SK-MEL-5 (cell line): ENCODE measurements around the gene CA5A. TPM values are rescaled to one million over a fixed set of nuclear protein-coding genes. Genes with fewer than 3 reads are reported as not detected.
A peak's percentile ranks its signal among the peaks of the same experiment; 100 is the strongest.
"Not testable (repeated sequence)": the region's sequence is repeated elsewhere in the genome, so short reads cannot be mapped to it uniquely, and the experiment has no call there.

Experiments
- DNase-seq: peaks from one replicate; pipeline ENCODE4 v3.0.0-alpha.2; 2016; ENCODE audit warnings: low read depth, low spot score
- in situ Hi-C: cut with HindIII; loops from 2 replicates; pipeline ENCODE4 v1.10.0; 2016; ENCODE audit warnings: low sequenced_read_pairs, high pct_unique_total_duplicates, low pct_unique_long_range_greater_than_20kb
- total RNA-seq: library from RNA; depleted of rRNA; stranded (reverse); fragments of >200 nt; shearing (Covaris generic); gene quantifications from 2 replicates; pipeline ENCODE4 v1.2.3, GENCODE V29; 2014

CA5A gene
- total RNA-seq, 1 experiment from 2014 or later, result not detected

DNA sequence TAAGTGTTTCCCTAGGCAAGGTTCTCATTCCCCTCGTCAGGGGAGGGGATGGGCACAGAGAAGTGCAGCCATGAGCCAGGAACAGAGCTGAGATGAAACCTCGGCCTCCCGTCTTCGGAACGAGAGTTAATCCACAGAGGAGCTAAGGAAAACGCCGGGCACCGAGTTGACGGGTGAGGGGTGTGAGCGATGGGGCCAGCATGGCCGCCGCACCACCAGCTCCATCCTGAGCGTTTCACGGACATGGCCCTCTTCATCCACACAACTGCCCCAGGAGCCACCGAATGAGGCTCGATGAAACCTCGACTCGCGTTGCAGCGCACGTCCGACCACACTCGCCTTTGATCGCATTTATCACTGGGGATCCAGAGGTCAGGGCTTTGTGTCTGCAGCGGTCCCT, 21.5 kb downstream of the CA5A start:
- no peak for DNase-seq
- in situ Hi-C loops, result no loop called here

DNA sequence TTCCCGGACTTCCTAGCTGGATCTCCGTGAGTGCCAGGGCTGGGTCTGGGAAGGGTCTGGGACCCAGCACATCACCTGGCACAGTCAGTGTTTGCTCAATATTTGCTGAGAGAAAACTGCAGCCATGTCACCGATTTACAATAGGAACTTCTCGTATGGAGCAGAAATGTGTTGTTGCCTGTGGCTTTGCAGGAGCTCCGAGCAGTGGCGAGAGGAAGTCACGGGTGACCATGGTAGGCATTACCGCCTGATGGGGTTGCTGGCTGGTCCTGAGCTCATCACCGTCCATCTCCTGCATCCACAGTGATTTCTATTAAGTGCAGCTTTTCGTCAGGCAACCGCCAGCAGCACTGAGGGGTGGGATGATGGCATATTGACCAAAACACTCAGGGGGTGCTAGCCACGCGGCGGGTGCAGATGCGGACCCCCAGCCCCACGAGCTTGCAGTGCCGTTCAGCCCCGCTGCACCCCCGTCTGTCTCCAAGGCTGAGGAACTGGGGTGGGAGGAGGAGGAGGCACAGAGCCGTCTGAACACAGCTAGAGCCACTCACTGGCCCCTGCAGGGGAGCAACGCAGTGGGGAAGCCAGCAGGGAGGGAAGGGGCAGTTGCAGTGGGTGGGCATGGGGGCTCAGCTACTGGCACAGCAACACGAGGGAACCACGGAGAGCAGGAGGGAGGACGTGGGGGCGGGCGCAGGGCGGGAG, 22.2 kb downstream of the CA5A start:
- in situ Hi-C loops, DNase-seq: not testable (repeated sequence)

DNA sequence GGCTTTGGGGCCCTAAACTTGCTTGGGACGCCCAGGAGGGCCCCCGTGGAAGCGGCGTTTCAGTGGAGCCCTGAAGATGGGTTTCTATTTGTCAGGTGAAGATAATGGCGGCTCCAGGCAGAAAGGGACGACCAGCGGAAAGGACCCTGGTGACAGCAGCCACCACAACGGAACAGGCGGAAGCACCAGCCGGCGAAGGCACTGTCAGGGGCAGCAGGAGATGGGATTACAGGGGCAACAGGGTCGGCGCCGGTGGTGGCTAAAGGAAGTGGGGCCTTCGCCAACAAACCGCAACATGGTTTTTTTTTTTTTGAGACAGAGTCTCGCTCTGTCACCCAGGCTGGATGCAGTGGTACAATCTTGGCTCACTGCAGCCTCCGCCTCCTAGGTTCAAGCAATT, 23.6 kb downstream of the CA5A start:
- in situ Hi-C loops, DNase-seq: not testable (repeated sequence)

DNA sequence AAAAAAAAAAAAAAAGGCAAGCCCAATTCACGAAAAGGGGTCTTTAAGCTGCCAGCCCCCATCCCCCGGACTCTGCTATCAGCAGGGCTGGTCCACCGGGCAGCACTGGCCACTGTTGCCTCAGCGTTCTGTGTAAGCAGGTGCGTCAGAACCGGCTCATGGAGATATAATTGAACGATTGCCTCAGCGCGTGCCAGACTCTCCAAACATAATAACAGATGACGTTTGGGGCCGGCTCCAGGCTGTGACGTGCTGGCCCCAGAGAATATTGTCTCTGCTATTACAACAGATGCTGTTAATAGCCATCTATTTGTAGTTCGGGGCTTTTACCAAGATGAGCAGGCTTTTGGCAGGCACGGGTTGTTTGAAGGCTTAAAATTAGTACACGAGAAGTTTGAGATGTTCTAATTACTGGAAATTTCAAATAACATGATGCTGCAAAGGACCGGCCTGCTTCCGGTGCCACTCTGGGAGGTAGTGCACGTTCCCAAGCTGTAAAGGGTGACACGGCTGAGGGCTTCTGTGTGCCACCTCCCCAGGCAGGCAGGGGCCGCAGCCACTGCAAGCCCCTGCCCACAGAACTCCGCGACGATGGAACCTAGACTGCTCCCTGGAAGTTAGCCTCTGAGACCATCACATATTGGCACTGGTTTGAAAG, 25.1 kb downstream of the CA5A start:
- DNase-seq, in situ Hi-C loops: not testable (repeated sequence)

DNA sequence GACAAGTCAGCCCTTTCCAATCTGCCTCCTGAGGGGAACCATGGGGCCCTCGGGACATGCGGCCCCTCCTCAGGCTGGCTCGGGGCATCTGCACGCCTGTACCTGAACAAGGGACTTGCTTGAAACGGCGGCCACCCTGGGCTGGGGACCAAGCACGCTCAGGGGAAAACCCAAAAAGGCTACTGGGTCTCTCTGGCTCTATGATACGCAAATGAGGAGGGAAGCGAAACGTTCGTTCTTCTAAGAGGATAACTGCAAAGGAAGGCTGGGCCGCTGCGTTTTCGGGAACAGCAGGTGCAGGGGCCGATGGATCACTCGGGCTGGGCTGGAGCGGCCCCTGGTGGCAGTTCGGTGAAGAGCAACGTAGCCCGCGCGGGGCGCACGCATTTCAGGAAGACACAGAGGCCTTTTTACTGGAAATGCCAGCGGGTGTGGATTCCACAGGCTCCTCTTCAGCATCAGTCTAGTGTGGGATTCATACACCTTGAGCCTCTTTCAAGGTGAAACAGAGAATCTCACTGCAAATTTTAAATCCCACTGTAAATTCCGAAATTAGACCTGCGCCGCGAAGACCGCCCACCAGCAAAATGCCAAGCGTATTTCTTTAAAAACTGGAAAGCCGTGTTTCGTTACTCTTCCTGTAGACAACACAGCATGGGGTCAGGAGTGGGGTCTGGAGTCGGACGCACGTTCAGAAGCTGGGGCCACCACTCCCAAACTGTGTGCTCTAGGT, 27.0 kb downstream of the CA5A start:
- in situ Hi-C loops, result not testable (repeated sequence)

DNA sequence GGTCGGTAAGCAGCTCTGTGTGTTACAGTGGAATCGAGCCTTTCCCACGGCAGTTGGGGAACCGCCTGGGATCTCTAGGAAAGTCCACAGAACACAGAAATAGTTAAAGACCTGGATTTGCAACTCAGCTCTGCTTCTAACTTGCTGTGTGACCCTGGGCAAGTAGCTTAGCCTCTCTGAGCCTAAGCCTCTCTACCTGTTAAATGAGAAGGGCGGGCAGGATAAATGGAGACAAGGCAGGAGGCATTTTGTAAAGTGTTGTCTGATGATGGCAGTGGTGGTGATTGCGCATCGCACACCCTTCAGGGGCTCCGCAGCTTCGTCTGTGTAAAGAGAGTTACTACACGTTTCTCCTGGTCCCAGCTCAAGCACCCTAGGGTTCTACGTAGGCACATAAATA, 28.2 kb downstream of the CA5A start:
- in situ Hi-C loops, DNase-seq: not testable (repeated sequence)

More for the DNA sequence above, 27.0 kb downstream of the CA5A start:
- peak; percentile 75 for DNase-seq

DNA sequence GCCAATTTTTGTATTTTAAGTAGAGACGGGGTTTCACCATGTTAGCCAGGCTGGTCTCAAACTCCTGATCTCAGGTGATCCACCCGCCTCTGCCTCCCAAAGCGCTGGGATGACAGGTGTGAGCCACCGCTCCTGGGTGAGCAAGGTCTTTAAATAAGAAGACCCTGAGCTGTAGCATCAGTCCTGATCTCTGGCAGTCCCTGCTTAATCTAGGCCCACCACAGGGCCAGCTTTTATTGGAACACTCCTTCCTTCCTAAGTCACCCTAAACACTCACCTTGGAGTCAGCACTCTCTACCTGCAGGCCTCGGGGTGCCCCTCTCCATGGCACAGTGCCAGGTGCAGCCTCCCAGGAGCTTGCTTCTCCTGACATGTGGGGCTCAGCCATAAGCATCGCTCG, 30.8 kb downstream of the CA5A start:
- in situ Hi-C loops, DNase-seq: not testable (repeated sequence)

DNA sequence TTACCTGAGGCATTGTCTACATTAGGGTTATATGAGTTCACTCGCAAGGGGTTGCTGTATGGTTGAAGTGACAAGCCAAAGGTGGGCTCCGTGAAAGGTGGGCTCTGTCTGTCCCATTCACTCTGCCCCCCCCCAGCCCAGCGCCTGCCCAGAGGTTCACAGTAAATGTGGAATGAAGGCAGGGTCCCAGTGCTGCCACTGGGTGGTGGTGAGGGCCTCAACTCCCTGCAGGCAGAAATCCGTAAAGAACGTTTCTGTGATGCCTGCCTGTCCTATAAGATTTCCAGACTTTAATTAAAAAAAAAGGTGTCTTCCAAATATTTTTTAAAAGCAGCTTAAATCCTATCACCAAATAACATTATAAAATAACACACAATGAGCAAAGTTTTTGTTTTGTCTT, 31.4 kb downstream of the CA5A start:
- in situ Hi-C loops, DNase-seq: not testable (repeated sequence)

DNA sequence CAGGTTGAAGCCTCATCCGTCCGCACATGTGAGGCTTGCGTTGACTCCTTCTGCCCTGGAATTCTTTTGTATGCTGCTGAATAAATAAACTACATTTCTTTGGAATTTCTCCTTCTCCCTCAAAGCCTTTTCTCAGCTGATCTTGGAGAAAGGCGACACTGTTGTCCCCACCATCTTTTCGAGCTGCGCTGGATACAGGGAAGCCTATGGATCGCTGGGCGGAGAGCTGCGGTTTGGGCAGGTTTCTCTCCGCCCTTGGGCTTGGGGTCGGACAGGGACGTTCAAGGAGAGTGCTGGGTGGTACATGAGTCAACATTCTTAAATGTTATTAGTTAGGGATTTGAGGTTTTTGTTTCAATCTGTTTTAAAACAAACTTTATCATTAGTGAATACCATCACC, 35.8 kb downstream of the CA5A start:
- DNase-seq, in situ Hi-C loops: not testable (repeated sequence)

DNA sequence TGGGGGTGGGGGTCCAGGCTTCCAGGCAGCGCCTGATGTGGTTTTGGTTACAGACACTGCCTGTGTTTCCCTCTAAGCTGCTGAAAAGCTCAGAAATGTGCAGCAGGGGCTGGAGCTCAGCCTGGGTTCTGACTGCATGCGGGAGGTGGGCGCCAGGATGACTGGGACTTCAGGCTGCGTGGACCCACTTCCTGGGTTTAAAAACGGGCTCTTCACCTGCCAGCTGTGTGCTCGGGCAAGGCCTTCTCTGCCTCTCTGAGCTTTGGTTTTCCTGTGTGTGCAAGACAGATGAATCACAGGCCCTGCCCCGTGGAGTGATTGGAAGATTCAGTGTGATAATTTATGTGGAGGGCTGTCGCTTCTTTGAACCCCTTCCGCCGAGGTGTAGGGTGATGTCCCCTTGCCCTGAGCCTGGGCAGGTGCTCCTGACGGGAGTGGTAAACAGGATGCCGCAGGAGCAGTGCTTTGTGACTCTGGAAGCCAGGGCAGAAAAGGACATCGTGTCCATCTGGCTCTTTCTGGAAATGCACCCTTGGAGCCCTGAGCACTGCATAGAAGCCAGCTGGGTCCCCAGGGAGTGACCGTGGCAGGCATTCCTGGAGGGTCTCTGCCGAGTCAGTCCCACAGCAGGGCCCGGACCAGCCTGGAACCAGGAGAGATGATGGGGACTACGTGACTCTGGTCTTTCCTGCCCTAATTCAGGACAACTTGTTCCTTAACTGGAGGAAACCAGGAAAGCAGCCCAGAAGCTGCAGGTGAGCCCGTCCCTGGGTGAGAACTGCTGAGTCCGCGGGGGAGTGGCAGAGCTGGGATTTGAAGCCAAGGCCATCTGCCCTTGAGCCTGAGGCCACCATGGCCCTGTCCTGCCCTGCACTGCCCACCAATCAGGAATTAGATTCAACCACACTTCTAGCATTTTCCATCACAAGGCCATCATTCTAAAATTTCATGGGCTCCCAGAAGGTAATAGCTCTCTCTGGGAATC, 38.5 kb downstream of the CA5A start:
- in situ Hi-C loops, result no loop called here

DNA sequence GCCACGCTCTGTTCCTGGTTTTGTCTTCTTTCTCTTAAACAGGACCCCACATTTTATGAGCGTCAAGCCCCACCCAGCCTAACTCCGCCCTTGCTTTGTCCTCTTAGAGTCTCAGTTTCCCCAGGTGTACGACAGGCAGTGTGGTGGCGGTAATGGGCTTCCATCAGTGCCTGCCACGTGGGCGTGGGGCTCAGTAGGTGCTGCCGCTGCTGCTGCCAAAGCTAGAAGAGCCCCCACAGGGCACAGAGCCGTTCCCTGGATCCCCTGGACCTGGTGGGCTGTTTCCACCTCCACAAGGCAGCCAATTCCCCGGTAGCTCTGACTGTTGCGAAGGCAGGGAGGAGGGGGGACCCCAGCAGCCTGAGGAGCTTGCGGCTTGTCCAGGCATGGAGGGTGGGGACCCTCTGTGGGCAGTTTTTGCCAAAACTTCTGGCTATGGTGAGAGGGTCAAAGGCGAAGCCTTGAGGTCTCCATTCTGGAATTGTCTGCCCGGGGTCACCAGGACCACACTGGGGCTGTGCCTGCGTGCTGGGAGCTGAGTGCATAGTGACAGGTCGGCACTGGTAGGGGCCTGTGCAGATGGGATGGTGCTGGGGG, 39.3 kb downstream of the CA5A start:
- DNase-seq, in situ Hi-C loops: not testable (repeated sequence)

More for the DNA sequence above, 38.5 kb downstream of the CA5A start:
- no peak for DNase-seq

DNA sequence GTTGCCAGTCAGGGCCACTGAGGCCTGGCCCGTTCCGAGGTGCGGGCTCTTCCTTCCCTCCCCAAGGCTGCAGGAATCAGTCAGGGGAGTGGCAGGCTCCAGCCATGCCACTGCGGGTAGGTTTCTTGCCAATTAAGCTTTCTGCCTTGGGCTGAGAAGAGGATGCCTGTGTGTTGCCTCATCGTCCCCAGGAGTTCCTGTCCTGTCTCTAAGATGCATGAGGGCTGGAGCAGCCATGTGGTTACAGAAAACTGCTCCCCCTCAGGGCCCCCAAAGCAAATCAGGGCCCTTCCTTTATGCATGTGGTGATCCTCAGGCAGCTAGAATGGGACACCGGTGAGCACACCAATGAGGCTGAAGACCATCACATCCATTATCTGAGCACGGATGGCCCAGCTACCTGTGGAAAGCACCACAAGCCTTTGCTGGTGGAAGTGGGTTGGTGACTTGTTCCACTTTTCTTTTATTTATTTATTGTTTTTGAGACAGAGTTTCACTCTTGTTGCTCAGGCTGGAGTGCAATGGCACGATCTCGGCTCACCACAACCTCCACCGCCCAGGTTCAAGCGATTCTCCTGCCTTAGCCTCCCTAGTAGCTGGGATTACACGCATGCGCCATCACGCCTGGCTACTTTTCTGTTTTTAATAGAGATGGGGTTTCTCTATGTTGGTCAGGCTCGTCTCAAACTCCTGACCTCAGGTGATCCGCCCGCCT, 40.0 kb downstream of the CA5A start:
- in situ Hi-C loops, DNase-seq: not testable (repeated sequence)

DNA sequence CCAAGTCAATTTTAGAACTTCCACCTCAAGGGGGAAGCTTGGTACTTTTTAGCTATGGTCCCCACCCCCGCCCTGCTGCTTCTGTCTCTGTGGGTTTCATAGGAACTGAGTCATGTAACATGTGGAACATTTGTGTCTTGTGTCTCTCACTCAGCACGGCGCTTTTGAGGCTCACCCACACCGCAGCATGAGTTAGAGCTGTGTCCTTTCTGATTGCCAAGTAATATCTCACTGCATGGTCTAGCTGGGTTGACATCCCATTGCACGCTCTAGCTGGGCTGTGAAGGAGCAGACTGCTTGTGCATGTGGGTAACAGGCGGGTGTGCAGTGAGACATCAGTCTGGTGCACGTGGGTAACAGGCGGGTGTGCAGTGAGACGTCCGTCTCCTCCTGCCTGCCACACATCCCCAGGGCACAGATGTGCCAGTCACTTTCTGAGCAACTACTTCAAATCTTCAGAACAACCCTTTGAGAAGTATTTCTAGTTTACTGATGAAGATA, 40.6 kb downstream of the CA5A start:
- peak; percentile 2 for DNase-seq
- in situ Hi-C loops, result no loop called here

DNA sequence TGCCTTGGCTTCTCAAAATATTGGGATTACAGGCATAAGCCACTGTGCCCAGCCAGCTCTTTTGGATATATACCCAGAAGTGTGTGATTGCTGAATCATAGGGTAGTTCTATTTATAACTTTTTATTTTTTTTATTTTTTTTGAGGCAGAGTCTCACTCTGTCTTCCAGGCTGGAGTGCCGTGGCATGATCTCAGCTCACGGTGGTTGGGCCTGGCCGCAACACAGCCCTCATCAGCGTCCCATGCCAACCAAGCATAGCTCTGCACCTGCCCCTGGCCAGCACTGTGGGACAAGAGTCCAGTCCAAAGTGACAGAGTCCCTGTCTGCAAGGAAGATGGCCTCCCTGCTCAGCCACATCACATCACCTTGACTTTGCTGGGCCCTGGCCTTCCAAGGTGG, 42.3 kb downstream of the CA5A start:
- in situ Hi-C loops, DNase-seq: not testable (repeated sequence)

DNA sequence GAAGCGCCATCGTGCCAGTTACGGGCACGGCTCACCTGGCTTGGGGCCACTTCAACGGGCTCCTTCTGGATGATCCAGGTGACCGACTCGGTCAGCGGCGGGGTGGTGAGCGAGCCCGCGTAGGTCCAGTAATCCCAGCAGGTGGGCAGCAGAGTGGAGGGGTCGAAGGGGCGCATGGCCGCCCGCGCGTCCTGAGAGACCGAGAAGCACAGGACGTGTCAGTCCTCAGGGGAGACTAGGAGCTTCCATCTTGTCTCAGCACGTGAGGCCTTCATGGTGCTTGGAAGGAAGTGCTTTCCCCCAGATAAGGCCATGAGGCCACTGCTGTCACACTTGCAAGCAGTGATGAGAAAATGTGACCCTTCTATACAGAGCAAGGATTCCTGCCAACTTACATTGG, 44.6 kb downstream of the CA5A start:
- in situ Hi-C loops, result no loop called here
- no peak for DNase-seq

DNA sequence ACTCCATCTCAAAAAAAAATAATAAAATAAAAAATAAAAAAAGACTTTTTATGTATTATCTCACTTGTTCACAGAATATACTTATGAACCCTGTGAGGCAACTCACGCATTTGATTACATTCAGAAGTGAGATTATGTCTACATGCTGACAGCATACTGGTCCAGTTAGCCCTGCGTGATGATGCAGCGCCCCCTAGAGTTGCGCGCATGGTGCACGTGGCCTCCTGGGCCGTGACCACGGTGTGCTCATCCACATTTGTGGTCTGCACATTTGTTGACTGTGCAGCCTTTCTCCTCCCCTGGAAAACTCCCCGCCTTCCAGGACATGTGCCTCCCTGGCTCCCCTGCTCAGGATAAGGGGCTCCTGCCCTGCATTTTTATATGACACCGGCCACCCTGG, 46.6 kb downstream of the CA5A start:
- in situ Hi-C loops, result not testable (repeated sequence)
- DNase-seq, result peak; percentile 5
